Brain microvascular endothelial cell (primary cell): ENCODE results near the gene WWOX.

Experiments used
- DNase-seq: peaks from one replicate; pipeline ENCODE4 v3.0.0-alpha.2; 2020
- H3K27ac ChIP-seq: fragments of 250-450 bp; sonication (Bioruptor Pico); 2 replicates; pipeline ENCODE4 v1.5.1; 2020; ENCODE audit warnings: mild to moderate bottlenecking, moderate library complexity
- H3K27me3 ChIP-seq: fragments of 250-450 bp; sonication (Bioruptor Pico); replicated peaks from 2 replicates; pipeline ENCODE4 v1.5.1; 2020; ENCODE audit warnings: mild to moderate bottlenecking
- H3K36me3 ChIP-seq: fragments of 250-450 bp; sonication (Bioruptor Pico); replicated peaks from 2 replicates; pipeline ENCODE4 v1.5.1; 2020; ENCODE audit warnings: mild to moderate bottlenecking
- H3K4me3 ChIP-seq: 2 replicates; pipeline ENCODE4 v1.5.1; 2011; ENCODE audit warnings: low read depth, mild to moderate bottlenecking, control low read depth, low read length, moderate library complexity
- in situ Hi-C: cut with HindIII; loops from 2 replicates; pipeline ENCODE4 v1.10.0; 2017; ENCODE audit warnings: low sequenced_read_pairs, low pct_ligation_motif_present
- TF ChIP-seq, protein P1 (sequence below): IDR thresholded peaks from 2 replicates; pipeline ENCODE4 v1.5.1; 2011; ENCODE audit warnings: low read depth, mild to moderate bottlenecking, moderate library complexity, low read length, control low read depth, inconsistent platforms; ENCODE audit errors: missing control alignments

Gene WWOX

DNA sequence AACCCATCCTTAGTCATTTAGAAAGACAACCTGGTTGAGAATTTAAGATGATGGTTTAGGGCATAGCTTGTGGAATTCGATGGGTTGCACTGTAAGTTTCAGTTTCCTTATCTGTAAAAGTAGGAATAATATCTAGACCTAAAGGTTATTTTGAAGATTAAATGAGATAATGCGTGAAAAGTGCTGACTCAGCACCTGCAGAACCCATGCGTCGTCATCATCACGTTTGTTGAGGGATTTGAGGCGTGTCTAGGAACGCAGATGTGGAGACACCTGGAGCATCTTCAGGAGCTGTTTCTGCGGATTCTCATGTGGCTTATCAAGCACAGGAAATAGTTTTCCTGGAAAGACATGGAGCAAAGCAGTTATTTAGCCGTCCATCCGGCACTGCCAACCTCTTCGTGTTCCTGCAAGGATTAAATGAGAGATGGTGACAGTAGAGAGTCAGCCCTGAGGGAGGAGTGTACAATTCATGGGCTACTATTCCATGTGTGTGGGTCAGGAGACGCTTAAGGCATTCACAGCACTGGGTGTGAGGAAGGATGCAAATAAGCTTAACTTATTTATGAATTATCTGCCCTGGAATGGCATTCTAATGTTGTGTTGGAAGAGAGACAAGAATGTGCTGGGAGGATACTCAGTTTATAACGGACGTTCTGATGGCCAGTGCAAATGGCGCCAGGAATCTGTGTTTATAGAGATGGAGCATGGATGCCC, 965.0 kb downstream of the WWOX start:
- no peaks in the 10 kb centered on the region for H3K36me3 ChIP-seq
- in situ Hi-C loops, result no loop called here
- H3K27me3 ChIP-seq, result no peaks in the 10 kb centered on the region

DNA sequence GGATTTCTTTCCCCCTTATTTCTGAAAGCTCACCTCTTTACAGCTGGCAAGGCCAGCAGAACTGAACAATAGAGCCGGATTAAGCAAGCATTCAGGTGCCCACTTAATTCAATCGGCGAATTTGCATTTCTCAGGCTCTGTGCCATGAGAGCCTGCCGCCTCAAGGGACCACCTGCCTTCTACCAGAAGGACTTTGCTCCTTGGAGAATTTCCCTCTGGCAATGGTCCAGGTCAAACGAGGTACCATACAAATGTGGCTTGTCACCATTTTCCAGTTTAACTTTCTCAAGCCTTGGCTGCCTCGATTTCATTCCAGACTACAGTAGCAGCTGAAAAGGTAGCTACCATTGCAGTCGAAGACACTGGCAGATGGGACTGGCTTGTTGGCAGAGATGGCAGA, 967.1 kb downstream of the WWOX start:
- H3K4me3 ChIP-seq, result no peak overlapping the region
- no peaks in the 10 kb centered on the region for H3K36me3 ChIP-seq
- no peak overlapping the region for H3K27ac ChIP-seq
- H3K27me3 ChIP-seq, result no peaks in the 10 kb centered on the region
- no peak for DNase-seq
- in situ Hi-C loops, result no loop called here
- TF ChIP-seq, protein P1, sequence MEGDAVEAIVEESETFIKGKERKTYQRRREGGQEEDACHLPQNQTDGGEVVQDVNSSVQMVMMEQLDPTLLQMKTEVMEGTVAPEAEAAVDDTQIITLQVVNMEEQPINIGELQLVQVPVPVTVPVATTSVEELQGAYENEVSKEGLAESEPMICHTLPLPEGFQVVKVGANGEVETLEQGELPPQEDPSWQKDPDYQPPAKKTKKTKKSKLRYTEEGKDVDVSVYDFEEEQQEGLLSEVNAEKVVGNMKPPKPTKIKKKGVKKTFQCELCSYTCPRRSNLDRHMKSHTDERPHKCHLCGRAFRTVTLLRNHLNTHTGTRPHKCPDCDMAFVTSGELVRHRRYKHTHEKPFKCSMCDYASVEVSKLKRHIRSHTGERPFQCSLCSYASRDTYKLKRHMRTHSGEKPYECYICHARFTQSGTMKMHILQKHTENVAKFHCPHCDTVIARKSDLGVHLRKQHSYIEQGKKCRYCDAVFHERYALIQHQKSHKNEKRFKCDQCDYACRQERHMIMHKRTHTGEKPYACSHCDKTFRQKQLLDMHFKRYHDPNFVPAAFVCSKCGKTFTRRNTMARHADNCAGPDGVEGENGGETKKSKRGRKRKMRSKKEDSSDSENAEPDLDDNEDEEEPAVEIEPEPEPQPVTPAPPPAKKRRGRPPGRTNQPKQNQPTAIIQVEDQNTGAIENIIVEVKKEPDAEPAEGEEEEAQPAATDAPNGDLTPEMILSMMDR, result no peak

More for the DNA sequence above, 965.0 kb downstream of the WWOX start:
- H3K4me3 ChIP-seq, result no peak overlapping the region
- TF ChIP-seq, protein P1, result no peak
- no peak overlapping the region for H3K27ac ChIP-seq
- DNase-seq, result no peak

DNA sequence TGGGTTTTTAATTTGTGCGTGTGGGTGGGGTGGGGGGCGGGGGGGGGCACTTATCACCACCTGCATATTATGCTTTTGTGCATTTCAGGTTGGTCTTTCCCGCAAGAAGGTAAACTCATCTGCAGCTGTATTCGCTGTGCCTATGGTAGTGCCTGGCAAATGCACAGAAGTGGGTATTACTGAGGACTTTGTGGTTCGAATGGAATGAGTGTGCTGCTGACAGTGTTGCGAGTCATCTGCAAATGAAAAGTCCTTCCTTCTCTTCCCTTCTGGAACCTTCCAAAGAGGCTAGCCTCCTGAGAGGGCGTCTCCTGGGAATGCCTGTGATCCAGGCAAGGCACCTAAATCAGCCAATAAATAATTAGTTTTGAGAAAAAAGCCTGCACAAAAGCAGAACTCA, 968.1 kb downstream of the WWOX start:
- TF ChIP-seq, protein P1, result no peak
- no peak overlapping the region for H3K27ac ChIP-seq
- no peaks in the 10 kb centered on the region for H3K36me3 ChIP-seq
- DNase-seq, result no peak
- no peak overlapping the region for H3K4me3 ChIP-seq
- in situ Hi-C loops, result no loop called here
- no peaks in the 10 kb centered on the region for H3K27me3 ChIP-seq

DNA sequence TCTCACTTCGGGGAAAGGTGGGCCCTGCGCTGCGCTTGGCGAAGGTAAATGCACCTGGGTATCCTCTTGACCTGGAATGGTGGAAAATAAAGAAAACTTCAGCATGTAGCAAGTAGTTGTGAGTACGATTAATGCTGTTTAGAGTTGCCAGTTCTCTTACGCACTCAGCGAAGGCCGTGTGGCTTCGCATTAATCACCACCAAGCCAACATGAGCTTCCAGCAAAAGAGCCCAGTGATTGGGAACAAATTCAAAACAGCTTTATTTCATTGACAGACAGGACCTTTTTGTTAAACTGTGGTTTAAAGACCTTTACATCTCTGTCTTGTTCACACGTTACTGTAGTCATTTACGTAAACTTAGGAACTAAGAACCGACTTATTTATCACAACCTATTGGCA, 969.7 kb downstream of the WWOX start:
- Histone ChIP-seq H3K36me3 (no peaks in the 10 kb centered on the region), H3K27ac (no peak overlapping the region), H3K4me3 (no peak overlapping the region), H3K27me3 (no peaks in the 10 kb centered on the region)
- TF ChIP-seq, protein P1, result no peak
- DNase-seq, result no peak
- in situ Hi-C loops, result no loop called here

DNA sequence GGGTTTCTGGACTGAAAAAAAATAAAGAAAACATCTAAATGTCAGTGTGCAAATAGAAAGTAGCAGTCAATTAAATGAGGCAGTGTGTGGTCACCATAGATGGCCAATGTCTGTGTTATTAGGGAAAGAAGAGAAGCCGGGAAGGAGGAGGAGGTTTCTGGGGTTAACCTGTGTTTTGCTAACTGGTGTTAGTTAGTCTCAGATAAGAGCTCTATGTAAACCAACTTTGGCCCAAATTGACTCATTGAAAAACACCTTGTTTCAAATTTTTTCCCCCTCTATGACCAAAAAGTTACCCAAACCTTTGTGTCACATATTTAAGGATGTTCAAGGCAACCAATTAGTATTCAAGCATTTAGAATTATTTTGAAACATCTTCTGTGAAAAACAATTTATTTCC, 970.2 kb downstream of the WWOX start:
- no peaks in the 10 kb centered on the region for H3K27me3 ChIP-seq
- no peaks in the 10 kb centered on the region for H3K36me3 ChIP-seq
- no peak overlapping the region for H3K27ac ChIP-seq
- no peak overlapping the region for H3K4me3 ChIP-seq
- TF ChIP-seq, protein P1, result no peak
- no peak for DNase-seq
- in situ Hi-C loops, result no loop called here

DNA sequence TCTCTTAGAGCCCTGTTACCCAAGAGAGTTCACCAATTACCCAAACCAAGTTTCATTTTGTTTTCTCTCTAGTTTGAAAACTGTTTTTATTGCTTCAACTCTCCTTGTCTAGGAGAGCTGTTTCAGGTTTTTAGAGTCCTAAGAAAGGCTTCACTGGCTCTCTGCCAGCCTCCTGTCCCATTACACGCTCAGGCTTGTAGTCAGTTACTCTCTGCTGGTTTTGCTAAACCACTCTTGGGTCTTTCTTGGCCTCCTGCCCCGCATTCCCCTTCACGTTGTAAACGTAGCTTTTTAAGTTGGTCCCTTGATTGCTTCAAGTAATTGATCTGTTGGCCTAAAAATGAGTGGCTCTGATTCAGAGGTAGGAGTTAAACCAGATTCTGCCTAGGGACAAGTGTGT, 972.0 kb downstream of the WWOX start:
- Histone ChIP-seq H3K4me3 (no peak overlapping the region), H3K27ac (no peak overlapping the region), H3K36me3 (no peaks in the 10 kb centered on the region), H3K27me3 (no peaks in the 10 kb centered on the region)
- DNase-seq, result no peak
- TF ChIP-seq, protein P1, result no peak
- in situ Hi-C loops, result no loop called here
